ENCODE results near the gene ISLR.

- TF ChIP-seq CTCF (IDR thresholded peaks at IDR 0.05) (no peak), POLR2A (IDR thresholded peaks at IDR 0.05; ENCODE audit: low read depth) (no peak), POLR2AphosphoS5 (IDR thresholded peaks at IDR 0.05) (no peak), EP300 (IDR thresholded peaks at IDR 0.05) (no peak)
These were observed 34.9 kb upstream of the ISLR start for GRCh38 chr15:74138642-74139041.

Measured in esophagus muscularis mucosa (tissue), 4 donors.